Ectodermal cell (in vitro differentiated cells): ENCODE data around the gene MTCL1.

ENCODE experiments used
- H3K27ac ChIP-seq: 2 replicates; pipeline ENCODE4 v1.7.0; 2013; ENCODE audit warnings: mild to moderate bottlenecking, low read depth, low read length; ENCODE audit not compliant: insufficient read depth, poor library complexity, severe bottlenecking
- H3K27me3 ChIP-seq: 2 replicates; pipeline ENCODE4 v1.7.0; 2013; ENCODE audit warnings: mild to moderate bottlenecking, low read length; ENCODE audit not compliant: insufficient read depth, control insufficient read depth, poor library complexity, severe bottlenecking
- H3K36me3 ChIP-seq: one replicate; pipeline ENCODE4 v1.7.0; 2013; ENCODE audit warnings: low read length; ENCODE audit not compliant: control insufficient read depth, insufficient read depth
- H3K4me1 ChIP-seq: one replicate; pipeline ENCODE4 v1.7.0; 2013; ENCODE audit warnings: low read length; ENCODE audit not compliant: control insufficient read depth, insufficient read depth
- H3K4me3 ChIP-seq: 2 replicates; pipeline ENCODE4 v1.7.0; 2013; ENCODE audit warnings: low read depth, low read length, control low read depth; ENCODE audit not compliant: insufficient read depth
- H3K9me3 ChIP-seq: 2 replicates; pipeline ENCODE4 v1.7.0; 2013; ENCODE audit warnings: mild to moderate bottlenecking, low read length, moderate library complexity; ENCODE audit not compliant: control insufficient read depth
- WGBS, 2 experiments: methylation state at CpG; one replicate each; pipeline ENCODE4 v1.1.7; 2013; ENCODE audit warnings: missing lambda C conversion rate in 2 of 2; 5-methylcytosine and 5-hydroxymethylcytosine counted together

The MTCL1 gene

GRCh38 chr18:8806798-8807487 is 101.6 kb downstream of the MTCL1 start:
- H3K4me1 ChIP-seq = peaks cover 2% of the 10 kb centered on the region
- WGBS, 2 experiments = 92 to 95% methylated on average over 19 of the region's 19 CpGs

DNA sequence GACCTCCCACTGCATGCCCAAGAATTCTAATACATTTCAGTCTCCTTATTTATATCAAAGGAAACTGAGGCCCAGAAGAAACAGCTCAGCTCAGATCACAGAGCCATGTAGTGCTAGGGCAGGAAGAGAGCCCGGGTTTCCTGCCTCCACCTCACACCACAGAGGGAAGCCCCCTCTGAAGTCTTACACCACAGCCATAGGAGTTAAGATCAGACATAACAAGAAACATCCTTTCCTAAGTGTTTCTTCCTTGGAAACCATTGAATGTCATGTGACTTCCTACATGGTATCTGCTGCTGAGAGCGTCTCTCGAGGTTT is 102.1 kb downstream of the MTCL1 start:
- no peak overlapping the region for H3K4me3 ChIP-seq
- WGBS, 2 experiments = 94 to 95% methylated on average over 3 of the region's 3 CpGs
- H3K27me3 ChIP-seq = no peaks in the 10 kb centered on the region
- no peaks in the 10 kb centered on the region for H3K4me1 ChIP-seq
- H3K27ac ChIP-seq = no peak overlapping the region
- H3K9me3 ChIP-seq = no peaks in the 10 kb centered on the region
- no peaks in the 10 kb centered on the region for H3K36me3 ChIP-seq

More at GRCh38 chr18:8806798-8807487, 101.6 kb downstream of the MTCL1 start:
- no peak overlapping the region for H3K27ac ChIP-seq
- H3K36me3 ChIP-seq = no peaks in the 10 kb centered on the region
- H3K27me3 ChIP-seq = no peaks in the 10 kb centered on the region
- H3K4me3 ChIP-seq = no peak overlapping the region
- no peaks in the 10 kb centered on the region for H3K9me3 ChIP-seq

DNA sequence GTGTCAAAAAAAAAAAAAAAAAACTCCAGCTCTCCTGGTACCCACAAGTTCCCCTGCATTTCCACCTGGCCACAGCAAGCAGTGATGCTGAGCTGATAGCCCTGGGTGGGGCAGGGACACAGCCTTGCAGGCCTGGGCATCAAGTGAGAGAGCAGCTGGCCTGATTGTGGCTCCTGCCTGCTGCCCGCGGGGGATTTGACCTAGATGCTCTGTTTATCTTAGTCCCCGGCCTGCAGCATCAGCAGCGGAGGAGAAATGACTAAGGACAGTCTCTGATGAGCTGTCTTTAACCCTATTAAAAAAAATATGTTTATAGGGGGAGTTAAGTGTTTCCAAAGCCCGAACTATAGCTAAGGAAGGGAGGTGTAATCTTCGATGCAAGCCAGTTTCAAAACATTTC is 102.6 kb downstream of the MTCL1 start:
- Histone ChIP-seq H3K27ac (no peak overlapping the region), H3K27me3 (no peaks in the 10 kb centered on the region), H3K4me3 (no peak overlapping the region), H3K9me3 (no peaks in the 10 kb centered on the region), H3K36me3 (no peaks in the 10 kb centered on the region), H3K4me1 (no peaks in the 10 kb centered on the region)
- WGBS, 2 experiments = 95 to 98% methylated on average over 6 of the region's 6 CpGs

DNA sequence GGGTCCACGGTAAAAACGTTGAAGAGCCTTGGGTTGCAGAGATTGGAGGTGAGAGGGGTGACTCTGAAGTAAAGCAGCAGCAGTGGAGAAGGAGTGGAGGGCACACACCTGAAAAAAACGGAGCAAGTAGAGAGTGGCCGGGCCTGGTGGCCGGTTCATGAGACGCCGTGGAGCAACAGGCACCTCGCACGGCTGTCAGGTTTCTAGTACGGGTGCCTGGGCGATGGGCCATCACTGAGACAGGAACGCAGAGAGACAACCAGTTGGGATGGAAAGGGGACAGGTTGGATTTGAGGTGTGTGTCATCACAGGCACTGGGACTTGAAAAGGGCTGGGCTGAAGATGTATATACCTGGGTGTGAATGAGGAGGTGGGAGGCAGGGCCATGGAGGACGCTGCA is 104.2 kb downstream of the MTCL1 start:
- H3K36me3 ChIP-seq = peaks cover 4% of the 10 kb centered on the region
- H3K4me1 ChIP-seq = no peaks in the 10 kb centered on the region
- H3K27ac ChIP-seq = no peak overlapping the region
- 94 to 95% methylated on average over 13 of the region's 13 CpGs for WGBS, 2 experiments
- no peaks in the 10 kb centered on the region for H3K27me3 ChIP-seq
- H3K9me3 ChIP-seq = no peaks in the 10 kb centered on the region
- no peak overlapping the region for H3K4me3 ChIP-seq

GRCh38 chr18:8810157-8810556 is 104.8 kb downstream of the MTCL1 start:
- H3K4me1 ChIP-seq = no peaks in the 10 kb centered on the region
- no peak overlapping the region for H3K4me3 ChIP-seq
- no peak overlapping the region for H3K27ac ChIP-seq
- peaks cover 7% of the 10 kb centered on the region for H3K36me3 ChIP-seq
- H3K9me3 ChIP-seq = no peaks in the 10 kb centered on the region
- WGBS, 2 experiments = 95 to 96% methylated on average over 11 of the region's 11 CpGs
- no peaks in the 10 kb centered on the region for H3K27me3 ChIP-seq

- Histone ChIP-seq H3K27ac (no peak overlapping the region), H3K4me1 (no peaks in the 10 kb centered on the region), H3K36me3 (peaks cover 7% of the 10 kb centered on the region), H3K27me3 (no peaks in the 10 kb centered on the region), H3K9me3 (no peaks in the 10 kb centered on the region), H3K4me3 (no peak overlapping the region)
- WGBS, 2 experiments = 93 to 94% methylated on average over 6 of the region's 6 CpGs
Measured at GRCh38 chr18:8811115-8811514, 105.8 kb downstream of the MTCL1 start.

GRCh38 chr18:8812631-8813030 is 107.3 kb downstream of the MTCL1 start:
- no peaks in the 10 kb centered on the region for H3K4me1 ChIP-seq
- WGBS, 2 experiments = 96 to 97% methylated on average over 4 of the region's 4 CpGs
- H3K4me3 ChIP-seq = no peak overlapping the region
- H3K27me3 ChIP-seq = no peaks in the 10 kb centered on the region
- no peaks in the 10 kb centered on the region for H3K9me3 ChIP-seq
- peaks cover 7% of the 10 kb centered on the region for H3K36me3 ChIP-seq
- no peak overlapping the region for H3K27ac ChIP-seq

- Histone ChIP-seq H3K36me3 (peaks cover 7% of the 10 kb centered on the region), H3K4me3 (no peak overlapping the region), H3K9me3 (no peaks in the 10 kb centered on the region), H3K27me3 (no peaks in the 10 kb centered on the region), H3K27ac (no peak overlapping the region), H3K4me1 (no peaks in the 10 kb centered on the region)
Measured at GRCh38 chr18:8813611-8814010, 108.3 kb downstream of the MTCL1 start.

- H3K36me3 ChIP-seq = peaks cover 7% of the 10 kb centered on the region
- no peaks in the 10 kb centered on the region for H3K9me3 ChIP-seq
- no peaks in the 10 kb centered on the region for H3K27me3 ChIP-seq
- 95 to 96% methylated on average over 6 of the region's 6 CpGs for WGBS, 2 experiments
- H3K4me1 ChIP-seq = no peaks in the 10 kb centered on the region
- no peak overlapping the region for H3K4me3 ChIP-seq
- no peak overlapping the region for H3K27ac ChIP-seq
Measured at GRCh38 chr18:8814206-8814605, 108.8 kb downstream of the MTCL1 start.

DNA sequence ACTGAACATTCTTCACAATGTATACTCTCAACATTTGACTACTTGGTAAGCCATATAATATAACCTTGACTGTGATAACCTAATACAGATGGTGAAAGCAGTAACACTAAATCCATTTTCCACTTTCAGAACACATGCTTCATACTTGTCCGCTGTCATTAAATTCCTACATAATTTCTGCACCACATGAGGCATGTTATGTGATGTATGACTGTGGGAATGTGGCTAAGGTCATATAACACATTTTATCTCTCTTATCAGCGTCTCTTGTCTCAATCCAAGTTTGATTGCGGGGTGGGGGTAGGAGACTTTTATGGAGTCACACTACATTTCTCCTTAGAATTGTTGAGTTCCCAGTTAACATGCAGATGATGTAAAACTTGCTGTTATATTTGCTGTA is 110.9 kb downstream of the MTCL1 start:
- Histone ChIP-seq H3K36me3 (peaks cover 13% of the 10 kb centered on the region), H3K4me1 (peaks cover 4% of the 10 kb centered on the region), H3K4me3 (no peak overlapping the region), H3K27me3 (no peaks in the 10 kb centered on the region), H3K9me3 (no peaks in the 10 kb centered on the region), H3K27ac (no peak overlapping the region)
- 95 to 100% methylated on average over 1 to 3 of the region's 3 CpGs for WGBS, 2 experiments

DNA sequence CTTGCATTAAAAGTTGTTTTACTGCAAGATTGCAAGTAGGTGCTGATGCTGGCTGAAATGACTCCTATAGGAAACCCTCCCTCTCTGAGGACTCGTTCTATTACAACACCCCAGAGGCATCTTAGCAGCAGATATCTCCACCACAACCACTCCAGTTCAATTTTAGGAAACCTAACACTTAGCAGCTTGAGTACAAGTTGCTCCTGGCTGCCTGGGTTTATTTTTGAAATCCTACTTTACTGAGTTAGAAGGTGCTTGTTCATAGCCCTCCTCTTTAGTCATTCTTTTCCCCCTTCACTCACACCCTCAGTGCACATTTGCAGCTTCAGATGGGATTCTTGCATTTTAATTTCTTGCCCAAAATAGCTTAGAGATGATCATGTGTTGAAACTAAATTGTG is 111.5 kb downstream of the MTCL1 start:
- WGBS, 2 experiments = 88 to 93% methylated on average over 1 of the region's 1 CpG
- H3K27ac ChIP-seq = no peak overlapping the region
- H3K4me1 ChIP-seq = peaks cover 4% of the 10 kb centered on the region
- H3K4me3 ChIP-seq = no peak overlapping the region
- H3K9me3 ChIP-seq = no peaks in the 10 kb centered on the region
- H3K27me3 ChIP-seq = no peaks in the 10 kb centered on the region
- H3K36me3 ChIP-seq = peaks cover 13% of the 10 kb centered on the region
